NB4 (cell line): ENCODE results near the gene FSTL4.

ENCODE experiments used
- DNase-seq: peaks from one replicate; pipeline ENCODE4 v3.0.0; 2010; ENCODE audit warnings: low read depth
- H3K4me3 ChIP-seq: one replicate; pipeline ENCODE4 v1.5.1; 2011; ENCODE audit warnings: mild to moderate bottlenecking, low read depth, low read length, moderate library complexity
- CTCF ChIP-seq: IDR thresholded peaks from one replicate; pipeline ENCODE4 v1.5.1; 2012; ENCODE audit warnings: low read depth, low read length
- MAX ChIP-seq: IDR thresholded peaks from 2 replicates; pipeline ENCODE4 v1.6.1; 2011; ENCODE audit warnings: low read depth, low read length
- MYC ChIP-seq: IDR thresholded peaks from 2 replicates; pipeline ENCODE4 v1.6.1; 2011; ENCODE audit warnings: low read depth, low read length
- POLR2A ChIP-seq: IDR thresholded peaks from 2 replicates; pipeline ENCODE4 v1.6.1; 2011; ENCODE audit warnings: mild to moderate bottlenecking; ENCODE audit not compliant: insufficient read length; ENCODE audit errors: extremely low read depth

The FSTL4 gene

GRCh38 chr5:133466556-133467334 is 145.6 kb downstream of the FSTL4 start:
- no peak for DNase-seq
- TF ChIP-seq MYC = no peak
- no peak for TF ChIP-seq CTCF
- TF ChIP-seq MAX = no peak
- TF ChIP-seq POLR2A = no peak
- no peak overlapping the region for H3K4me3 ChIP-seq

GRCh38 chr5:133464013-133464412 is 148.3 kb downstream of the FSTL4 start:
- H3K4me3 ChIP-seq = no peak overlapping the region
- no peak for TF ChIP-seq MYC
- DNase-seq = no peak

- no peak for DNase-seq
- no peak for TF ChIP-seq POLR2A
- no peak for TF ChIP-seq MYC
- no peak for TF ChIP-seq CTCF
- TF ChIP-seq MAX = no peak
- H3K4me3 ChIP-seq = no peak overlapping the region
Measured at GRCh38 chr5:133461796-133462516, 150.4 kb downstream of the FSTL4 start.

- H3K4me3 ChIP-seq = no peak overlapping the region
- TF ChIP-seq POLR2A (no peak), CTCF (peak; percentile 74), MAX (peak; percentile 16; the same call in 1 of the 2 replicates), MYC (no peak)
- peak; percentile 53 for DNase-seq
Measured at GRCh38 chr5:133460172-133460758, 152.1 kb downstream of the FSTL4 start.

- H3K4me3 ChIP-seq = no peak overlapping the region
- DNase-seq = no peak
- TF ChIP-seq MYC (no peak), MAX (no peak), POLR2A (no peak), CTCF (no peak)
Measured at GRCh38 chr5:133459474-133460160, 152.7 kb downstream of the FSTL4 start.

GRCh38 chr5:133458435-133458834 is 153.9 kb downstream of the FSTL4 start:
- DNase-seq = no peak
- no peak overlapping the region for H3K4me3 ChIP-seq

More at GRCh38 chr5:133458435-133458834, 153.9 kb downstream of the FSTL4 start:
- TF ChIP-seq MYC (no peak), MAX (no peak), POLR2A (no peak), CTCF (no peak)
